ENCODE data around the gene PCTP.

PCTP gene

DNA sequence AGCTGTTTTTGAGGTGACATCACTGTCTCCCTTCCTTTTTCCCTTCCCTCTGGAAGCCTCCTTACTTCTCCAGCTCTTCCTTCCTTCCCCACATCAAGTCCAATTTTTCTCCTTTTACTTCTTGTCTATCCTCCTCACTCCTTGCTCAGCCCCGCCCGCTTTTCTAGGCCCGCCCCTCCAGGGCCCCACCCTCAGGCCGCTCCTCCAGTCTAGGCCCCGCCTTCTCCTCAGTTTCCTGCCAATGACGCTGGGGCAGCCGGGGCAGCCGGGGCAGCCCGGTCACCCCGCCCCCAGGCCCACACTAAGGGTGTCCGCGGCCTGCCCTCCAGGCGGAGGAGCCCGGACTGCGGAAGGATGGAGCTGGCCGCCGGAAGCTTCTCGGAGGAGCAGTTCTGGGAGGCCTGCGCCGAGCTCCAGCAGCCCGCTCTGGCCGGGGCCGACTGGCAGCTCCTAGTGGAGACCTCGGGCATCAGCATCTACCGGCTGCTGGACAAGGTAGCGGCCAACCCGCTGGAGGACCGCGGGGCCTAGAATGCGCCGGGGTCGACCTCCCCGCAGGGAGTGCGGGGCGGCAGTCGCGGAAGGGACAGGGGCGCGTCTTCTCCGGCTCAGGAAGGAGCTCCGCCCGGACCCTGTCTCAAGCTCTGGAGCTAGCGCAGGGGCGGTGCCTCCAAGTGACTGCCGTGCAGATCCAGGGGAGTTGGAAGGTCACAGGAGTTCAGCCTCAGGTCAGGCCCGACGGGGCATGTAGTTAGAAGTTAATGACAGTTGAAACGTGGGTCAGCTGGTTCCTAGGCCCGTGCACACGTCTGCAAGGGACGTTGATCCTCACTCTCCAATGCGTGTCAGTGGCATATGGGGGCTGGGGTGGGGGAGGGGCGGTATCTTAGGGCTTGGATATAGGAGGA lies at the start of gene PCTP:
PCTP (plus strand) TSS at position 302 of the 908 bp plus-strand sequence; CDS start at position 355, 53 bp downstream.
- peak; percentile 23 for DNase-seq

DNA sequence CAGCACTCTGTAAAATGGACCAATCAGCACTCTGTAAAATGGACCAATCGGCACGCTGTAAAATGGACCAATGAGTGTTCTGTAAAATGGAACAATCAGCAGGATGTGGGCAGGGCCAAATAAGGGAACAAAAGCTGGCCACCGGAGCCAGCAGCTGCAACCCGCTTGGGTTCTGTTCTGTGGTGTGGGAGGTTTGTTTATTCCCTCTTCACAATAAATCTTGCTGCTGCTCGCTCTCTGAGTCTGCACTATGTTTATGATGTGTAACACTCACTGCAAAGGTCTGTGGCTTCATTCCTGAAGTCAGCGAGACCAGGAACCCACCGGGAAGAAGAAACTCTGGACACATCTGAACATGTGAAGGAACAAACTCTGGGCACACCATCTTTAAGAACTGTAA lies 48.7 kb upstream of the PCTP start:
- no peak for DNase-seq

DNA sequence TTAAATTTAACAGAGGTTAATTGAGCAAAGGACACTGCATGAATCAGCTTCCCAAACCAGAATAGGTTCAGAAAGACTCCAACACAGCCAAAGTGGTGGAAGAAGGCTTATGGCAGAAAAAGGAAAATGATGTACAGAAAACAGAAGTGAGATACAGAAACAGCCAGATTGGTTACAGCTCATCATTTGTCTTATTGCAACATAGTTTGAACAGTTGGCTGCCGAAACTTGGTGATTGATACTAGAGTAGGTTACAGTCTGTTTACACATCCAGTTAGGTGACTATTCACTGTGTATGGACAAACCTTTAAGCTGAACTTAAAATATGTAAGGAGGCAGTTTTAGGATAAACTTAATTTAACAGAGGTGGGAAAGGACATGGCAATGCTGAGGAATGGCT lies 46.5 kb upstream of the PCTP start:
- DNase-seq: no peak

DNA sequence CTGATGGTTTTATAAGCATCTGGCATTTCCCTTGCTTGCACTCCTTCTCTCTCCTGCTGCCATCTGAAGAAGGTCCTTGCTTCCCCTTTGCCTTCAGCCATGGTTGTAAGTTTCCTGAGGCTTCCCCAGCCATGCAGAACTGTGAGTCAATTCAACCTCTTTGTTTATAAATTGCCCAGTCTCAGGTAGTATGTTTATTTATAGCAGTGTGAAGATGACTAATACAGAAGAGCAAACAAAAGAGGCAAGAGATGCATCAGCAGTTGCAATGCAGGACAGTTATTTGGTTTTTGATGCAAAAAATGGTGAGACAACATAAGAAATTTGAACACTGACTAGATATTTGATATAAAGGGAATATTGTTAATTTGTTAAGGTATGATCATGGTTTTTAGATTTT lies 45.0 kb upstream of the PCTP start:
- DNase-seq: no peak

DNA sequence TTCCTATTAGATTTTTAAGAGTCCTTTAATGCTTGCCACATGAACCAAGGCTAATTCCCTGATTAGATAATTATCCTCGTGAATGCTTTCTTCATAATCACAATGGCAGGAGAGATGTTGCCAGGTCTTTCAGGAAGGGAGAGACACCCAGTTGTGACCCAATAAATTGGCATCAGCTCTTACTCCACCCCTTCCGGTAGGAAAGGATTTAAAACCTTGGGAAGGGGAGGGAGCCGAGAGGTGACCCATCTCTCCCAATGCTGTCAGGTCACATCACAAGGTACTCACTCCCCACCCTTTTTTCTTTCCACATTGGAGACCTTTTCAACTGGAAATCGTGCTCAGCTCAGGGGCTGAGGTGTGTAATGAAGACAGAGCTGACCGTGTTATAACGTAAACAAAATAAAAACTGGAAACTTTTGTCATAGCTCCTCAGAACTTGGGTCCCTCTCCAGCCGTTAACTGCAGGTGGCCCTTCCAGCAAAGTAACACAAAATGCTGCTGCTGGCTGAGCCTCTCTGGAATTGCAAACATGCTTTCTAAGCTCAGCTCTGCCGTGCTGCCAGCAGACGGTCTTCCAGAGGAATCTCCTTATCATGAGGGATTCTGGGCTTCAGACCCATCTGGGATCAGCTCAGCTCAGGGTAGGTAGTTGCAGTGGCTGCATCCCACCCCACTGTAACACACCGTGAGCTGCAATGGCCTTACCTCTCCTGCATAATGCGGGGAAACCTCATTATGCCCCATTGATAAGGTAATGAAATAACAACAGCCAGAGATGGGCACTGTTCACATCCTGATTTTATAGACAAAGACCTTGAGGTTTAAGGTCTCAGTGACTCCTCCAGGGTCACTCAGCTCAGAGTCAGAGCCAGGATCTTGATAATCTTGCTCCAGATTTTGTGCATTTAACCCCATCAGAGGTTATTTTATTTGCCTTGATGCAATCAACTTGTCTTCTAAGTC lies 43.8 kb upstream of the PCTP start:
- DNase-seq: no peak

DNA sequence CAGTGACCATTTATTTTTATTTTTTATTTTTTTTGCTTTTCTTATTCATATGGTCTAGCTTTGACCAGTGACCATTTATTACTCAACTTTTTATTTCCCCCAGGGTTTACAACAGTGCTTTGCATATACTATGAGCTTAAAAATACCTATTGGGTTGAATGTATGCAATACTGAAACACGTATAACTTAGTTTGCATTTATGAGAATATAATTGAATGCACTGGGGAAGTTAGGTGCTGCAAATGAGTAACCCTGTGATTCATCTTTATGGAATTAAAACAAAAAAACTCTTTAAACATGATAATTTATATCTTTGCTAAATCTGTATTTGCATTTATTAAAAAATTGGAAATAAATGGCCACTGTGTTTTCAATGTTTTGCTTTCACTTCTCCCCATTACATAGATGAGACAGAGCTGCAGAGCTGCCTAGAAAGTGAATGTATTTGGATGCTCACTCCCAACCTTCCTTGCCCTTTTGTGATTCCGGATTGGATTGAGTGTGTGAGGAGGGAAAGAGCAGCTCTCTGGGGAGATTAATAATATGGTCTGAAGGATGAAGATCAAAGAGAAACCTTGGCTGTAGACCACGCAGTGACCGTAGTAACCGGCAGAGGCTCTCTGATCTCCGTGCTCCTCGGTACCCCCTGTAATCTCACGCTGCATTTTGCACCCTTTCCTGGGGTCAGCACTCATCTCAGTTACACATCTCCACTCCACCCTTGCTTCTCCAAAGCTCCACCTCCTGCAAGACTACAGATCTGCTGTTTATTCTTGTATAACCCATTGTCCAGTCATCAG lies 42.5 kb upstream of the PCTP start:
- no peak for DNase-seq

DNA sequence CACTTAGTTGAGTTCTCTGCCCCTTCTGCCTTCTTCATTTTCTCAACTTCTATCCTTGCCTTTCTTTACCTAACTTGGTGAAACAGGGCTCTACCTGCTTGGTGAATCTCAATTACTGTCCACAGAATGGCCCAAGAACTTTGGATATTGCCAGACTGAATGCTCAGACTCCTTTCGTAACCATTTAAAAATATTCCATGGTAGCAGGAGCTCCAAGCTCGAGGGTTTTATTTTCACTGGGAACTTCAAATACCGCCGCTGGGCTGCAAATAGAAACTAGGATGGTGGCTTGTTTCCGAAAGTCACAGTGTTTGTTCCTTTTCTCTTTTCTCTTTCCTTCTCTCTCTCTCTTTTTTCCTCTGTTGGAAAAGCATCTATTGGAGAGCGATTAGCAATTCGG lies 41.4 kb upstream of the PCTP start:
- no peak for DNase-seq

DNA sequence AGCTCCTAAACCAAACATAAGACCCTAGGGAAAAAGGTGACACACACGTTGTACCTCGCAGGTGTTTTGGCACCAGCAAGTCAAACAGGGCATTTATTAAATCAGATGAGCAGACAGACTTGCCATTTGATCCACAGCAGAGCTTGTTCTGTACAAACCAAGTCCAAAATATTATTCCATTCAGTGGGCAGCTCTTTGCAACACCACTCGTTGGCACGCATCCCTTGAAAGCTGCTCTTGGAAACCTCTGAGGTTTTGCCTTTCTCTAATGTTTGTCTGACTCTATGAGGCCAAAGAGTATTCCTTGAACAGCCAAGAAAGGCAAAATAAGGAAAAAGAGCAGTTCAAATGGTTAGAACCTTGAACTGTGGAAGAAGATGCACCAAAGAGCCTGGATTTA lies 40.9 kb upstream of the PCTP start:
- no peak for DNase-seq

DNA sequence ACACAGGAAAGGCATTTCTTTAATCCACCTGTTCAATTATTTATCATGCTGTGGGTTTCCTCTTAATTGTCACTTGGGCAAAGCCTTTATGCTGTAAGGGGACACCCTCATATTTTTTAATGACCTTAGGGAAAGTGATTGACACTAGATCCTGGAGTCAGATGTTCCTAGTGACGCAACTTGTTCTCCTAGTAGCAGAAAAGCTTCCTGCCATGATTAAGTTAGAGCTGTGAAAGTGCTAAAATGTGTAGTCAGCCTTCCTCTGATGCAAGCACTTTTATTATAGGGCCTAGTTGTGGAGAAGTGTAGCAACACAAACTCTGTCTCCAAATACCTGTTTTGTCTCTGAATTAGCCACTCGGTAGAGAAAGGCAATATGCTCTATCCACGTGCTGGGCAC lies 40.4 kb upstream of the PCTP start:
- no peak for DNase-seq

DNA sequence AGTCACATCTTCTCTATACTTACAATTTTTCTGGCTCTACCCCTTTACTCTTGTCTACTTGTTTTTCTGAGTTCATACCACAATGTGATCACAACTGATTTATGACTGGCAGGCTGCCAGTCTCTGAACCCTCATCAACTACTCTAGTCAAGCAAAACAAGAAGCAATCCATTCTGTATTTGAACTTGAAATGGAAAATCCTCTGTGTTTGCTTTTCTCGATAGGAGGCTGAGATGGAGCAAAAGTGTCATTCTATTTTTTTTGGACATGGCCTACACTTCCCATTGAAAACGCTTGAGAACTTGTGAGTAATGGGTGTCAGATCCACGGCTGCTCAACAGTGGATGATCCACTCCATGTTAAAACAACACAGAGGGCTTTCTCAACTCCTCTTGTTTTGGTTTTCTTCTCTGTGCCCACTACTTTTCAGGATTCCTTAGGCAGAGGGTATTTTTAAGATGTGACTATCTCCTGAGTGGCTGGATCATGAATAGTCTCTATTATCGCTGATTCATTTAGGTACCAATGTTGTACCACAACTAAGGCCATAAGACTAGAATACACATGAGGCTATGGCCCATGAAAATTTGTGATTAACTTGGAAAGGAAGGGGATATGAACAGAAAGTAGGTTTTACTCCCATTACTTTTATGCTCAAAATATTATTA lies 39.9 kb upstream of the PCTP start:
- DNase-seq: no peak

DNA sequence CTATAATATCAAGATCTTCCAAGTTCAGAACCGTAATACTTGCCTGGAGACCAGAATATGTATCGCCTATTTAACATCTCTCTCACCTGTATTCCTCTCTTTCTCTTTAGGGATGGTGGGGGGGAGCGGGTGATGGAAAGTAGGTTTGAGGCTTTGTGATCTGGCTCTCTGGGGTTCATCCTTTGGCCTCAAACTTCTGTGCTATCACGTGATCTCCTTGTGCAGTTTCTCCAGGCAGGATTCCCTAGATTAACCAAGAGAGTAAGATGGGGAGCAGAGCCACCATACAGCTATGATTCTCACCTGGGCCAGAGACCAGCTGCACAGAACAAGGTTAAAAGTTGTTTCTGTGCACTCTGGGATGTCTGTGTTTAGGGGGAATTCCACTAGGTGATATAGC lies 33.4 kb upstream of the PCTP start:
- no peak for DNase-seq

DNA sequence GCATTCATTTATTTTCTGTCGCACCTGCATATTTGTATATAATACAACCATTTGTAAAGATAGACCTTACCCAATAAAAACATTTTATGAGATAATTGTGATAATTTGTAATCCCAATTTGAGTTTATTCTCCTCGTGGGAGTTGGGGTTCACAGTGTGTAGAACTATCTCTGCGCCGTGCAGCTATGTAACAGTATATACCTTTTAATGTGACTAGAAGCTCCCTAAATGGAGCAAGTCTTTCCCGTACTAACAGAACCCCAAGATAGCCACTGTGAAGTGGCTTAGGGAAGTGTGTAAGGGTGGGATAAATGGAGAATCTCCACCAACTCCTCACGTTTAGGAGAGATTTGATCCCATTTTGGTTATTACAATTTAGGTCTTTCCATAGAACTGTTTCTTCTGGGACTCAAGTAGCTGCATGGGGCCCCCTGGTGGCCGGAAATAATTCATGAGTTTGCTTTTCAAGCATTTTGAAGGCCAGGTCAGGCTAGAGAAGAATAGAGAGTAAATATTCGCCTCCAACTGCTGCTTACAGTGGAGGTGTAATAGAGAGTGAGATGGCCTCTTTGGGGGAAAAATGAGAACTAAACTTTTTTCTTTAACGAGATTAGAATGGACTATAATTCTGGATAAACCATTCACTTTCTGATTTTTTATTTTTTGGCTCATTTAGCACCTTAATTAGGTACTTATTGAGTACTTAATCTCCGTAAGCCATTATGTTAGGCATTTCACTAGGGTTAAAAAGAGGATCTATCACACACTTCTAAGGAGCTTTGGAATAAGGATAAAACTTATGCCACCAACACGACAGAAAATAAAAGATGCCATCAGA lies 32.7 kb upstream of the PCTP start:
- peak; percentile 32 for DNase-seq

DNA sequence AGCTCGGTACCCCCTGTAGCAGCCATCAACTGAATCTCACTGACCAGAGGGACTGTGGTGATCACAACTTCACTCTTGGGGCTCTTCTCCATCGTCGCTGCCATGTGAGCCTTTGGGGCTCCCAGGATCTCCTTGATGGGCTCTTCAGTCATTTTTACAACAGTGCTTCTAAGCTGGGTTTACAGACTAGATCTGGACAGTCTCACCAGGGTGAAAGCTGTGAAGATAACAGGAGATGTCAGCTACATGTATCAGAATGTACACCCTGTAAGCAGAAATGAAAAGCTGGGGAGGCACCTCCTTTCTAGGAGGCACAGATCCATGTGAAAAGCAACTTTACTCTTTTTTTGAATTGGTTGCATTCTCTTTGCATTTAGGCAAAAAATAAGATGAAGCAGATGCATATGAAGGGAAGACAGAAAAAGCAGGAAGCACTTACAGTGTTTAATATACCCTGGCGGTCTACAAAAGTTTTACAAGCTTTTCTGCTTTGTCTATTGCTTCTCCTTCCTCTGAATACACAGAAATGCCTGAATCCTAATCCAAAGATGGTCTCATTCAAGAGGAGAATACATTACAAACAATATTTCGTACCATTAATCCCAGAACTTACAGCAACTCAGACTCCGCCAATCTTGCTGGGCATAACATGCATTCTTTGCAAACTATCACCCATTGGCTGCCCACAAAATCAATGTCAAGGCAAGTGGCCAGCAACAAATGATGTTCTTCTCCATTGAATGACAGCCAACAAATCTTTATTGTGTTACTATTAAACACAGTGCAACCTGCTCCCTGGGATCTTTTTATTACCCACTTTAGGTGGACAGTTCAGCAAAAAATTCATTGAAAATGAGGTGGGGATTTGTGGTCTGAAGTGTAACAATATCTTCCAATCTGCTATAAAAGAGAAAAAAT lies 29.7 kb upstream of the PCTP start:
- no peak for DNase-seq

DNA sequence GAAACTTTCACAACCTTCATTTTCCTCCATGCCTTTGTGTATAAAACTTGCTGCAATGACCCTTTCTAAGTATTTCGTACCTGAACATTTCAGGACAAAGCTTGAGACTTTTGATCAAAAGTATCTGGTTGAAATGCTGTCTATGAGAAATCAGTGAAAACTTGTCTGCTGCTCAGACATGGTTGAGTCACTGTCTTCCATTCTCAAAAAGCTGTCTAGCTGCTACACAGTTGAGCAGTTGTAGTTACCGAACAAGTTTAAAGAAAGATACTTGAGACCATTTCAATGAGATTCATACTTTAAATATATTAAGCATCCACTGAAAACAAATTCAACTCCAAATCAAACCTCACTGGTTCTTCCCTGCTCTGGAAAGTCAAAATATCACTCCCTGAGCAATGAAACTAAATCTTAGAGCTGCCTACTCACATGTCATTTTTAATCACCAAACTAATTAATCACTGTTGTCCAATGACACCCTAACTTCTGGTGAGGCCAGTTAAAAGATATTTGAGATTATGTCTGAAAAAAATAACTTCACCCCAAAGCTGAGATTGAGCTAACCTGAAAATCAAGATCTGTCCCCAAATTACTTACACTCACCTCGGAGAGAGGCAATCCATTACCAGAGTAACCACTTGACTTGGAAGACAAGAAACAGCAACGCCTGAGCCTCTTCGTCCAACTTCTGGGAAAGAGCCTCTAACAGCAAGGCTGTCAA lies 28.7 kb upstream of the PCTP start:
- no peak for DNase-seq

DNA sequence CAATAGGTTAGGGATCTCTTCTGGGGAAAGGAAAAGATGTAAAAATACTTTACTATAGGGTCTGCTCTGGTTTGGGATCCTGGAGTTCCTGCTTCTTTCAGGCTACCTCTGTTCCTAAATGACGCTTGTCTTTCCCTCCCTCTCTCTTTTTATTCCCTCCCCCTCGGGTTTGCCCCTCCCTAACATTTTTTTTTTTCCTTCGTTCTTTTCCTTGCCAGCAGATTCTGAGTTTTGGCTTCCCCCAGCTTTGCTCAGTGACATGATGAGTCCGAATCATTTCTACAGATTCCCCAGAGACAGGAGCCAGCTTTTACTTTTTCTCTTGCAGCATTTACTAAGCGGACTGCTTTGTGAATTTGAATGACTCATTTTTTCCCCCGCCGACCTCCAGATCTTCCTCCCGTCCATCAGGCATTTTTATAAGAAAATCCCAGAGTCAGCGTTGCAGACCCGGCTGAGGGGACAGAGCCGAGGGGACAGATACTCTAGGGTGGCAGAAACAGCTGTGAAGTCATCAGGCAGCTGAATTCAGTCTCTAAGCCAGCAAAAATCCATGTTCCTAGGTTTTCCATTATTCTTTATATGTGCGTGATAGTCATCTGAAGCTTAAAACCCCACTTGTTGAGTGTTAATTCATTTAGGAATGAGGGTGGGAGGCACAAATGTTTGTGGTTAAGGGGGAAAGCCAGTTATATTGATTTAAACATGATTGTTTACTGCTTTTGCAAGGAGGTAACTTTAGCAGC lies 27.9 kb upstream of the PCTP start, which contains the start of gene TMEM100:
TMEM100 (minus strand) TSS at position 123 of the 746 bp plus-strand sequence. CDS start 1,794 bp downstream, outside the sequence.
- no peak for DNase-seq

DNA sequence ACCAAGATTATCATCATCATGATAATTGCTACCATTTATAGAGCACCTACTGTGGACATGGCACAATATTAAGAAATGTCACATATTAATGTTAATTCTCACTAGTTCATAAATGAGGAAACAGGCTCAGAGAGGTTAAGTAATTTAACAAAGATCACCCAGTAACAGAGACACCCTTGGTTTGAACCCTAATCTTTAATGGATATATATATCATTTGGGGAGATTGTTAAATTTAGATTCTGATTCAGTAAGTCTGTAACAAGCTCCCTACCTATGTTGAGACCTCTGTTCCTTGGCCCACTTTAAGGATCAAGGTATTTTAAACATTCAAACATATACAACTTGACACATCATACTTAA lies 27.4 kb upstream of the PCTP start:
- DNase-seq: no peak

DNA sequence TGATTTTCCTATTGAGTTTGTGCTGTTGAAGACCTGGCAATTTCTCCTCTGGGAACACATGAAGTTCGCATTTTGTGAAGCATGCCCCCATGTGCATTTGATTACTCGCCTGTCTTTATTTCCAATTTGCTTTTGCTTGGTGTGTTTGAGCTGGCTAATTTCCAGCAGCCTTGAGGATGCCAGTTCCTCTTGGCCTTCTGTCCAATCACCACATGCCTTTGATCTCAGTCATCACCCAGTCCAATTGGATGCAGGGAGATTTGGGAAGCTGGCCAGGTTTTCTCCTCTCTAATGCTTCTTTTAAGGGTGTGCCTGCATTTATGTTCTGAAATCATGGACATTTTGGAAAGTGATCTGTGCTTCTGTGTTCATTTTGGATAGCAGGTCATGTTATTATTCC lies 24.4 kb upstream of the PCTP start:
- peak; percentile 14 for DNase-seq

DNA sequence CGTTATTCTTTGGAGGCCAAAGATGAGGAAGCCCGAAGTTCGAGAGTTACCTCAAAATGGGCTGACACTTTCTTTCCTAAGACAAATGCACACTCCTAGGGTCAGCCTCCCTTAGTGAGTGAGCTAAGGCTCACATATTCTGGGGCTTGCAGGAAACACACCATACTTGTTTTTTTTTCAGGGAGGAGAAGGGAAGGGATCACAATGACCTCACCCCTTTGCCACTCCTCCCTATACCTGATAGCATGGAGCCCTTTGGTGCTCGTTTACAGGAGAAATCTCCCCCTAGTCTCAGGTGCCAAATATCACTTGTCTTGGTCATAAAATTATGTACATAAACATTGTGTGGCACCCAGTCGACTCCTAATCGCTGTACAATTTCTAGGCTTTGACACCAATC lies 23.6 kb upstream of the PCTP start:
- DNase-seq: no peak

DNA sequence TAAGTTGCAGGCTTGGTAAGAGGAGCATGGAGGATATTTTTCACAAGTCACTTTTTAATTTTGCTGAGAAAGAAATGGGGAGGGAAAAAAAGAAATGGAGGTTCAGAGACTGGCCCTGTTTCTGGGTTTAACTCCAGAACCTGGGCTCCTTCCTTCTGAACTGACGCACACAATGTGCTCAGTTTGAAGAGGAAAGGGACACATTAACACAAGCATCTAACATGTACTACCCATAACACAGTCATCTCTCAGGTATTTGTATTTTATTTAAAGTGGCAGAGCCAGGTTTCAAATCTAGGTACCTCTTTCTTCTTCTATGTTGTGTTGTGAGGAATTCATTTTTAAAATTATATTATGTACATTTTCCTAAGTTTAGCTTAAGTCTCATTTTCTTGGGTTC lies 22.9 kb upstream of the PCTP start:
- no peak for DNase-seq
